Stimulated activated naive CD4-positive, alpha-beta T cell (primary cell): ENCODE data around the gene POLR1A.

Experiments
- DNase-seq, 6 experiments: peaks; one replicate each; lab custom pipeline; 2025; lab: John Stamatoyannopoulos, UW

Gene POLR1A

GRCh38 chr2:86021396-86022378 lies 84.0 kb downstream of the POLR1A start:
- DNase-seq = no peak

GRCh38 chr2:86020984-86021383 lies 84.7 kb downstream of the POLR1A start:
- DNase-seq = no peak

- no peak for DNase-seq
These were observed 86.6 kb downstream of the POLR1A start for GRCh38 chr2:86019121-86019520.

GRCh38 chr2:86017901-86018896 lies 87.5 kb downstream of the POLR1A start:
- DNase-seq = no peak

- DNase-seq = no peak
These were observed 89.1 kb downstream of the POLR1A start for GRCh38 chr2:86016581-86016980.

GRCh38 chr2:86015699-86016098 lies 90.0 kb downstream of the POLR1A start:
- no peak for DNase-seq

- DNase-seq = no peak
These were observed 90.7 kb downstream of the POLR1A start for GRCh38 chr2:86015006-86015405.

GRCh38 chr2:86014493-86014892 lies 91.2 kb downstream of the POLR1A start:
- DNase-seq = no peak

- DNase-seq = no peak
These were observed 93.5 kb downstream of the POLR1A start for GRCh38 chr2:86012007-86012712.

- no peak for DNase-seq
These were observed 94.2 kb downstream of the POLR1A start for GRCh38 chr2:86011449-86011941.

- no peak for DNase-seq
These were observed 95.6 kb downstream of the POLR1A start for GRCh38 chr2:86010083-86010482.

GRCh38 chr2:86006524-86006923 lies 99.2 kb downstream of the POLR1A start:
- DNase-seq = no peak

- DNase-seq = no peak
These were observed 101.7 kb downstream of the POLR1A start for GRCh38 chr2:86003967-86004366.

GRCh38 chr2:86003104-86003503 lies 102.6 kb downstream of the POLR1A start:
- DNase-seq = no peak

GRCh38 chr2:86002375-86002774 lies 103.3 kb downstream of the POLR1A start:
- DNase-seq = no peak

- no peak for DNase-seq
These were observed 104.4 kb downstream of the POLR1A start for GRCh38 chr2:86001326-86001725.

GRCh38 chr2:86000938-86001312 lies 104.8 kb downstream of the POLR1A start:
- DNase-seq = peak in 1 of 6 experiments; percentile 8

GRCh38 chr2:86000131-86000937 lies 105.4 kb downstream of the POLR1A start:
- no peak for DNase-seq

GRCh38 chr2:85999061-85999831 lies 106.4 kb downstream of the POLR1A start:
- DNase-seq = peak; percentile 5 to 55 (median 16)
